ENCODE measurements around the gene TMEM185A.
"Not testable (repeated sequence)": the region's sequence is repeated elsewhere in the genome, so short reads cannot be mapped to it uniquely, and the experiment has no call there.

TMEM185A gene

DNA sequence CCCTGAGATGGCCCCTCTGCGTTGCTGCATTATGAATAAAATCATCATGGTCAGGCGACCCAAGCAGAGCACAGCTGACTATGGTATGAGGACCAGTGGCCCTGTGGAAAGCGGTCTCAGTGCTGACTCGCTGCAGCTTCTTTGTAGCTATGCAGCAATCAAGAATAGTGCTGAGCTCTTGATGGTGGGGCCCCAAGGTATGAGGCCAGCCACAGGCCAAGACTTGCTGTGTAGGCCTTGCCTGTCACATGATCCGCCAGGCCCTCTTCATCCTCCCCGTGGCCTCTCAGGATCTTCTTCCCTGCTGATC lies 79.7 kb downstream of the TMEM185A start:
- DNase-seq (ENCODE audit: low read depth) = not testable (repeated sequence)

DNA sequence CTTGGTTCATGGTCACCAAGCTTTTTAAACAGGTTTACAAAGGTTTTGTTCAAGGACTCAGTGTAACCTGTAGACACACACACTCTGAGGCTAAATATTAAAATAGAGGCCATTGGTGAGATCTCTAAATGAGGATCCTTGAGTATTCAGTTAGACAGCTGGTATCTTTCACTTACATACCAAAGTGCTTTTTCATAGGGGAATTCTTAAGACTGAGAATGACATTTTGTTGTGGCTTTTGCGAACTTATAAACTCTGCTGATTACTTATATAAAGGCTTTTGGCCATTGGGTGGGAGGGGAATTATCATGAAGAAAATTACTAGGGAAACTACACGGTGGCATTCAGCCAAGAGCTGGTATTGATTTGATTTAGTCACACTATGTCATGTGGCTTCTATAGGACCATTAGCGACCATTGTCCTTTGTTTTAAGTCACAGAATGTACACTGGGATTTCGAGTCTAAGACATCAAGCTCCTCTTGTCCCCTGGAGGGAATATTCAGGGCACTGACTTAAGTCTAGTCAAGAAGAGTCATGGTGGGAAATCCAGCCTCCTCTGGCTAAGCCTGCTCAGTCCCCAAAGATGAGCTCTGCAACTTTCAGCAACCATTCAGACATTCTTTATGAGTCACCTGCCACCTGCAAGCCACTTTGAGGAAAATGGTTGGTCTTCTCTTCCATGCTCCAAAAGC lies 80.2 kb downstream of the TMEM185A start:
- not testable (repeated sequence) for DNase-seq (ENCODE audit: low read depth)

DNA sequence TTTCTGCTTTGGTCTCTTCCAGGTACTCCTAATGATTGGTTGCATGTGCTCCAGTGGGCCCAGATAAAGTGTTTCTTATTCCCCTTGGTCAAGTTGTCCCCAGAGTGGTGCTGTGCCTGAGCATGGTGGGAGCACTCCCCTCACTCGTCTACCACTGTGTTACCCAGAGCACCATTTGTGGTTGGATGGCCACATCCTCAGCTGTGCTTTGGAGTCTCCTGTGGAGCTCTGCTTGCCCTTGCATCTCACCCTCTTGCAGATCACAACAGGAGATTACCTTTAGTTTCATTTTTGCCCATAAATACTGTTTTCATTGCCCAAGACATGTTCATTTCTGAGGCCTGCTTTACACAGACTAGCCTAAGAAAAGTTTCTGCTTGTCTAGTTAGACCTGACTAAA lies 81.1 kb downstream of the TMEM185A start:
- not testable (repeated sequence) for DNase-seq (ENCODE audit: low read depth)

DNA sequence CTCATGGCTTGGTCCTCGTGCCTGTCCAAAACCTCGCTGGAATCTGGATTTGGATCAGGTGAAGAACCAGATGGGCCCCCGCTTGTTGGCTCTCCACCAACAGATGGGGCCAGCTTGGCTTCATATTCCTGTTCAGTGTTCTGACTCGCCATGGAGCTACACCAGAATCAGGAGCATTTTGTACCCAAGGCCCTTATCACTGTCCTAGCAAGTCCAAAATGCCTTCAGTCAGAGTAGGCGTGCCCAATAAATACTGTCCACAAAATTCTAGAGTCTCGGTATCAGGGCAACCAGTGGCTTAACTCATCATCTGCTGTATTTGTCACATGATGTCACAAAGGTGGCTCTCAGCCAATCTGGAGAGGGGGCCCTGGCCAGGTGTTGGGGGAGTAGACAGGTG lies 81.9 kb downstream of the TMEM185A start, which contains the start of gene HSFX3:
Gene HSFX3, minus strand, starts transcription at position 224 of the 400 bp plus-strand sequence. Its CDS starts 72 bp downstream, at position 152.
- not testable (repeated sequence) for DNase-seq (ENCODE audit: low read depth)

DNA sequence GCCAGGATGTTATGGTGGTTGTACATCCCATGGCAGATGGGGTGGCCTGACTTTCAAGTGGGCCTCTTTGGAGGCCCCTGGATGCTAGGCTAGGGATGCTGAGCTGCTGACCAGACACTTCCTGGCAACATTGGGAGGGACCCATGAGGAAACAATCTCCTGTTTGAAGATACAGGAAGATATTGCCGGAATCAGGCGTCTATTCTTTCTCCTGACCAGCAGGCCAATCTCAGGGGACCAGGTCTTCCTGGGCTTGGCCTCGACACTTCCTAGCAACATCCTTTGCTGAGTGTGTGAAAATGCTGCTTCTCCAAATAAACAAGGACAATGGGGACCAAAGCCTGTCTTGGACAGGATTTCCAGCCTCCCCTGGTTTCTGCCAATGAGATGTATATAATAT lies 83.8 kb downstream of the TMEM185A start:
- DNase-seq (ENCODE audit: low read depth) = not testable (repeated sequence)

DNA sequence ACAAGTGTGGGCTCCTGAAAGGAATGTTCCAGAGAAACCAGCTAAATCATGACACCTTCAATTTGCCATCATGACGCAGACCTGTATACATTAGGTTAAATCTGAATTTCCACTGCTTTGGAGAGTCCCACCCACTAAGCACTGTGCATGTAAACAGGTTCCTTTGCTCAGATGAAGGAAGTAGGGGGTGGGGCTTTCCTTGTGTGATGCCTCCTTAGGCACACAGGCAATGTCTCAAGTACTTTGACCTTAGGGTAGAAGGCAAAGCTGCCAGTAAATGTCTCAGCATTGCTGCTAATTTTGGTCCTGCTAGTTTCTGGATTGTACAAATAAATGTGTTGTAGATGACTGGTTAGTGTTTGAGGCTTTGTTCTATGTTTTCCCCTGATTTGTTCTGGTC lies 84.6 kb downstream of the TMEM185A start:
- not testable (repeated sequence) for DNase-seq (ENCODE audit: low read depth)

All from iris pigment epithelial cell (primary cell).